CD4-positive, alpha-beta T cell treated with Interferon alpha-2 for 1 hour (primary cell): Measurements from ENCODE around the gene MESP1.
"Not testable (repeated sequence)": the region's sequence is repeated elsewhere in the genome, so short reads cannot be mapped to it uniquely, and the experiment has no call there.

Experiments
- DNase-seq, 2 donors: peaks; one replicate each; pipeline ENCODE4 v3.0.0-alpha.2; 2020 to 2022

Gene MESP1, protein sequence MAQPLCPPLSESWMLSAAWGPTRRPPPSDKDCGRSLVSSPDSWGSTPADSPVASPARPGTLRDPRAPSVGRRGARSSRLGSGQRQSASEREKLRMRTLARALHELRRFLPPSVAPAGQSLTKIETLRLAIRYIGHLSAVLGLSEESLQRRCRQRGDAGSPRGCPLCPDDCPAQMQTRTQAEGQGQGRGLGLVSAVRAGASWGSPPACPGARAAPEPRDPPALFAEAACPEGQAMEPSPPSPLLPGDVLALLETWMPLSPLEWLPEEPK

DNA sequence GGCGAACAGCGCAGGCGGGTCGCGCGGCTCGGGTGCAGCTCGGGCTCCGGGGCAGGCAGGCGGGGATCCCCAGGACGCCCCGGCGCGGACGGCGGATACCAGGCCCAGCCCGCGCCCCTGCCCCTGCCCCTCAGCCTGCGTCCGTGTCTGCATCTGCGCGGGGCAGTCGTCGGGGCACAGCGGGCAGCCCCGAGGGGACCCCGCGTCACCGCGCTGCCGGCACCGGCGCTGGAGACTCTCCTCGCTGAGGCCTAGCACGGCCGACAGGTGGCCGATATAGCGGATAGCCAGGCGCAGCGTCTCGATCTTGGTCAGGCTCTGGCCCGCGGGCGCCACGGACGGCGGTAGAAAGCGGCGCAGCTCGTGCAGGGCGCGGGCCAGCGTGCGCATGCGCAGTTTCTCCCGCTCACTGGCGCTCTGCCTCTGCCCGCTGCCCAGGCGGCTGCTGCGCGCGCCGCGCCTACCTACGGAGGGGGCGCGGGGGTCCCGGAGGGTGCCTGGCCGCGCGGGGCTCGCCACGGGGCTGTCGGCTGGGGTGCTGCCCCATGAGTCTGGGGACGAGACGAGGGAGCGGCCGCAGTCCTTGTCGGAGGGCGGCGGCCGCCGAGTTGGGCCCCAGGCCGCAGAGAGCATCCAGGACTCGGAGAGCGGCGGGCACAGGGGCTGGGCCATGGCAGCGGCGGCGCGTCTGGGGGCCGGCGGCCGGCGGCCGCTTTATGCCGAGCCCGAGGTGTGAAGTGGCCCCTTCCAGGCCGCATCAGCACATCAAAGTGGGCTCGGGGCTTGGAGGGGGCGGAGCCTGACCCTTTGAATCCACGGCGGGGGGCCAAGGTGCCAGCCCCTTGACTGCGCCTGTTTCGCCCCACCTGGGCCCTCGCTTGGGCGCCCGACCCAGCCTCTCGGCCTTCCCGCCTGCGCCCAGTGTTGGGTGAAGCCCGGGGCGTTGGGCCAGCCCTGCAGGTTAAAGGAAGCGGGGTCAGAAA is at the start of gene MESP1:
Gene MESP1 (minus strand): TSS at position 690 of the 983 bp plus-strand sequence. CDS start 18 bp downstream, at position 672.
- DNase-seq = peak; percentile 91 to 92

DNA sequence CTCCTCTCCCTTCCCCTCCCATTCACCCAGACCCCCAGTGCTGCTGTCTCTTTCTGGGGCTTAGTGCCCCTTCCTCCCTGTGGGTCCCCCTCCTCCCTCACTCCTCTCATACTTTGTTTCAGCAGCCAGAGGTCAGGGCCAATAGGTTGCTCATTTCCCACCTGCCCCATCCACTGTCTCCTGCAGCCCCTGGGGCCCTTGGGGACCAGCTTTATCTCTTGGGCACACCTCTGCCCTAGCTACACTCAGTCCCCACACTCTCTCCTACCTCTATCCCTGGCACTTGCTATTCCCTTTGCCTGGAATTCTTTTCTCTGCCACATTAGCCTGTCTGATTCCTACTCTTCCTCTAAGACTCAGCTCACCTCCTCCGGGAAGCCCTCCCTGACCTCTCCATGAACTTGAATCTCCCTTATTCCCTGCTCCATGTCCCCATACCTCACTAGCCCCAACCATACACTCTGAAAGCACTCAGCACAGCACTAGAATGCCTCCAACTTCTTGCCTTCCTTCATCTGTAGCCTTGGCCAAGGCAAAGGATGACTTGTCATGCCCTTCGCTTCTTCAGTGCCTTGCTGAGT is 49.0 kb upstream of the MESP1 start:
- no peak for DNase-seq

DNA sequence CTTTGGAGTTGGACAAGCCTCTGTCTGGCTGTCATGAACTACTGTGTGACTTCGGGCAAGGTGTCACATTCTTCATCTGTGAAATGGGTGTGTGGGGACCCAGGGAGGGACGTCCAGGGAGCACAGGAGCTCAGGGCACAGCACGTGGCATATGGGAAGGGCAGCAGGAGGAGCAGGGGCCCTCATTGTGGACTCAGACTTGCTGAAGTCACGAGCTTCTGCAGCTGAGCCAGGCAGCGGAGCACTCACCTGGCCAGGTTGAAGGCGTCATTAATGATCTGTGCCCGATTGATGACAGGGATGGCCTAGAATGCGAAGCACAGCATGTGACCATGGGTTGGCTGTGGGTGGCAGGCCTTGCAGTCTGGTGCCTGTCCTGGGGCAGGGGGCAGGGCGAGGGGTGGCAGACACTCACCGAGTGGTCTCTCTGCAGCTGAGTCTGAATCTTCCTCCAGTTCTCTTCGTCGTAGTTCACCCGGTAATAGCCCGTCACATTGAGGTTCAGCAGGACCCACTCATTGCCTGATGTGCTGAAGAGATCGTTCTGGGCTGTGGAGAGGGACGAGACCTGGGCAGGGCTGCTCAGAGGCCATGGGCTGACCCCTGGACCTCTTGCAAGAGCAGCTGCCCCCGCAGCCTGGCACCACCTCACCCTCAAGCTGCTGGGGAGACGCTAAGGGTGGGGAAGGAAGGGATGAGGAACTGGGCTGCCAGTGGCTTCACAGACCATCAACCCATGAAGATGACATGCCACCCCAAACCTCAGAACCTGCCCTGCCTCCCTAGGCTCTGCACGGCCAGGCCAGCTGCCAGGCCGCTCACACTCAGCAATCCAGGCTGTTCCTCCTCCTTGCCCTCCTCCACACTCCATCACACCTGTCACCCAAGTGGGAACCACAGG is 48.2 kb upstream of the MESP1 start:
- DNase-seq = no peak

DNA sequence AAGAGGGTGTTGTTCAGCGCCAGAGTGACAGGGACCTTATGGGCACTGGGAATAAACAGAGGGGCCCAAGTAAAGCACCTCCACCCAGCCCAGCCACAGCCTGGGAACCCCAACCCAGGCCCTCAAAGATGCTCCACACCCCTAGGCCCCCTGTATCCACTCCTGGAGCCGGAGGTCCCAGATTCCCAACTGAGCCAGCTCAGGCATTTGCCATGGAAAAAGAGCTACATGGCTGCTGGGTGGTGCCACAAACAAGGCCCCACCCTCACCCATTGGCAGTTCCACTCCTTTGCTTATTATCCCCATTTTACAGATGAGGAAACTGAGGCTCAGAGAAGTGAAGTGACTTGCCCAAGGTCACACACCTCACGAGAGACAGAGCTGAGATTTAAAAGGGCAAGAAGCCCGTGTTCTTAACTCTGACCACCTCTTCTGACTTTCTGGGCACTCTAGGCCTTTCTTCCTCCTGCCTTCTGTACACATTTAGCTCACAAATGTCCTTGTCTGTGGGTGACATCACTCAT is 46.7 kb upstream of the MESP1 start:
- DNase-seq = no peak

DNA sequence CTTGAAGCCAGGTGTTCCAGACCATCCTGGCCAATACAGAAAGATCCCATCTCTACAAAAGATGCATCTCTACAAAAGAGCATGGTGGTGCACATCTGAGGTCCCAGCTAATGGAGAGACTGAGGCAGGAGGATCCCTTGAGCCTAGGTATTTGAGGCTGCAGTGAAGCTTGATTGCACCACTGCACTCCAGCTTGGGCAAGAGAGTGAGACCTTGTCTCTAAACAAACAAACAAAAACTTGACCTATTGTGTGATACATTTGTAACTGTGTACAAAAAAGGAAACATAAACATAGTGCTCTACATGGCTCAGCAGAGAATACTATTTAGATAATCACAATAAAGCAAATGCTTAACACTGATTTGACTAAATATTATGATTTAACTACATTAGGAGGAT is 44.9 kb upstream of the MESP1 start:
- DNase-seq = no peak

DNA sequence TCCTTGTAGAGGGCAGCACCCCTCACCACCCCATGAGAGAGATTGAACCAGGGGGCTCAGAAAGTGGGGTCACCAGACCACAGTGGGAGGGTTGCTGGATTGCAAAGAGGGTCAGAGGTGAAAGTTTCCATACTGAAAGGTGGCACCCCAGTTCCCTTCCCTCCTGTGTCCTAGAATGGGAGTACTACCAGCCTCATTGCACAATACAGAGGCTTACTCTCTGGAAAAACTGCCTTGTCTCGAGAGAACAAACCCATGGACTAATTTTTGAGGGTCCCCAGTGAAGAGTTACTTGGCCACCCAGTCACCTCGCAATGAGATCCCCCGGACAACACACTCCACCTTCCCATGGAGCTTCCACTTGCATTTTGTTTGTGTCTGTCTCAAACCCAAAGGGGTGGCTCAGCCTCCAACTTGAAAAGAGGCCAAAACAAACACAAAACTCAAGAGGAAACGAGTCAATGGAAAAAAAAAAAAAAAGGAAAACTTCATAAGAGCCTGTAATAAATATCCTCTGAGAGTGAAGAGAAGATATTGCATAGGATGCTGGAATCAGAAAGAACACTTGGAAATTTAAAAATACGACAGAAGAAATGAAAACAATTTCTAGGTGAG is 43.7 kb upstream of the MESP1 start:
- no peak for DNase-seq

DNA sequence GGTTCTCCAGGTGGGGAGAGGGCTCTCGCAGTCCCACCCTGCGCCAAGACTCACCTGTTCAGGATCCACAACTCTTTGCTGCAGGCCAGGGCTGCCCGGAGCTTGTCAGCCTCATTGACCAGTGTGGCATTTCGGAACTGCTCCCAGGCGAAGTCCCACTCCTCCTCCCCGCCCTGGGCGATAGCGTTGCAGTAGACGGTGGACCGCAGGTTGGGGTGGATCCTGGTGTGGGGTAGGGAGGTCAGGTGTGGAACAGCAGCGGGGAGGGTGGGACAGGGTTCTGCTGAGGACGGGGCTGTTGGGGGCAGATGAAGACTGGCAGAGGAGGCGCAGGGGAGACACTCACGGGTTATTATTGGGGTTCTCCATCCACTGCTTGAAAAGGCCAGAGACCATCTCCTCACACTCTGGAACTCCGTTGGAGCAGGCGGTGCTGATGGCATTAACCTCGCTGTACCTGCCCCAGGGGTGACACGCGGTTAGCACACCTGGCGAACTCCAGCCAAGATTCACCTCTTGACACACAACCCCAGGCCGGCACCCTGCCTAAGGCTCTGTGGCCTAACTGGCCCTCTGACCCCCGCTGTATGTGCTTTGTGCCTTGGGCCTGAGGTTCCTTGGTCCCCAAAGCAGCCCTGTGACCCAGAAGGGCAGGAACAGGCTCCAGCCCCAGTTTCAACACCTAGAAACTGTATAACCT is 41.2 kb upstream of the MESP1 start:
- DNase-seq = no peak

DNA sequence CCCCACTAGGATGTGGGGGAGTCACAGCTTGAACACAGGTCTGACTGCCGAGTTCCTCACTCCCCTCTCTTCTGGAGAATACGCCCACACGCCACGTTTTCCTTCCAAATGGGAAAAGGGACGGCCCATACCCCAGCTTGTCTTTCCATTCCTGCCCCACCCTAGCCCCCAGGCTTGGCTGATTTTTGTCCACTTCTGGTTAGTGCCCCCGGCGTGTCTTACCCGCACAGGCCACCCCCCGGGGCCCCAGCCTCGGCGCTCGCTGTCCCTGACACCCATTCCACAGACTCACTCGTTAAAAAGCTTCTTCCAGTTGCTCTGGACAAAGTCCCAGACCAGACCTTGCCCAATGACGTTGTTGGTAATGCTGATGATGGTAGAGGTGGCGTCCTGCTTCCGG is 39.6 kb upstream of the MESP1 start:
- DNase-seq = no peak

DNA sequence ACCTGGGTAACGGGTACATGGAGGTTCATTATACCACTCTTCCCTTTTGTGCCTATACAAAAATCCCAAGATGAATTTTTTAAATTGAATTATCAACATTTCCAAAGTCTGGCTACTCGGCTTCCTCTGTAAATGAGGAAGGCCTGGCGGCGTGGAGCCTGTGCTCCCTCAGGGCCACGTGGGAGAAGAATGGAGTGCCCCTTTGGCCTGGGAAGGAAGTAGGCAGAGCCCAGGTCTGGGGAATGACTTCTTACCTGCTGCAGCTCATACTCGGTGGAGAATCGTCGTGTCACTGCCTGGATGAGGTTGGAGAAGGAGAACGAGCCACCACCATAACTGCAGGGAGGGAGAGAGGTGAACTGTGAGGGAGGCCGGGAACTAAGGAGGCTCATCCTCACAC is 39.2 kb upstream of the MESP1 start:
- no peak for DNase-seq

DNA sequence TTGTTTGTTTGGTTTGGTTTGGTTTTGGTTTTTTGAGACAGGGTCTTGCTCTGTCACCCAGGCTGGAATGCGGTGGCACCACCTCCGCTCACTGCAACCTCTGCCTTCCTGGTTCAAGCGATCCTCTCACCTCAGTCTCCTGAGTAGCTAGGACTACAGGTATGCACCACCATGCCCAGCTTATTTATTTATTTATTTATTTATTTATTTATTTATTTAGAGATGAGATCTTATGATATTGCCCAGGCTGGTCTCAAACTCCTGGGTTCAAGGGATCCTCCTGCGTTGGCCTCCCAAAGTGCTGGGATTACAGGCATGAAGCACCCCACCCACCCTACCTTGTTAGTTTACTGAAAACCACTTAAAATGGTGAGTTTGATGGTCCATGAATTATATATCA is 37.5 kb upstream of the MESP1 start:
- DNase-seq = not testable (repeated sequence)

DNA sequence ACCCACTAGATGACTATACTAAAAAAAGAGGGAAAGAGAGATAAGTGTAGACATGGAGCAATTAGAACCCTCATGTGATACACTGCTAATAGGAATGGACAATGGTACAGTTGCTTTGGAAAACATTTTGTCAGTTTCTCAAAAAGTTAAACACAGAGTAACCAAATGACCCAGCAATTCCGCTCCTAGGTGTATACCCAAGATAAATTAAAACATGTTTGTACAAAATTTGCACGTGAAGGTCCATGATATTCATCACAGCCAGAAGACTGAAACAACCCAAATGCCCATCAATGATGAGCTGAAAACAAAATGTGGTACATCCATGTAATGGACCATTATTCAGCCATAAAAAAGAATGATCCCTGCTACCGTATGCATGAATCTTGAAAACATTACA is 36.9 kb upstream of the MESP1 start:
- DNase-seq = no peak

DNA sequence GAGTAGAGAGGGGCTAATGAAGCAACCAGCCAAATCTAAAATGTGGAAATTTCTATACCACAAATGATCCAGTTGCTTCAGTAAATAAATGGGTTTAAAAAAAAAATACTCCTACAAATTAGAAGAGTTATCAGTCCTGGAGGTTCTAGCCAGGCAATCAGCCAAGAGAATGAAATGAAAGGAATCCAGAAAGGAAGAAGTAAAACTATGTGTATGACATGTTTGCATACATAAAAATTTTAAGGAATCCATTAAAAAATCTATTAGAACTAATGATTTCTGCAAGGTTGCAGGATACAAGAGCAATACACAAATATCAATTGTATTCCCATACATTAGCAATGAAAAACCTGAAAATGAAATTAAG is 34.7 kb upstream of the MESP1 start:
- DNase-seq = no peak

DNA sequence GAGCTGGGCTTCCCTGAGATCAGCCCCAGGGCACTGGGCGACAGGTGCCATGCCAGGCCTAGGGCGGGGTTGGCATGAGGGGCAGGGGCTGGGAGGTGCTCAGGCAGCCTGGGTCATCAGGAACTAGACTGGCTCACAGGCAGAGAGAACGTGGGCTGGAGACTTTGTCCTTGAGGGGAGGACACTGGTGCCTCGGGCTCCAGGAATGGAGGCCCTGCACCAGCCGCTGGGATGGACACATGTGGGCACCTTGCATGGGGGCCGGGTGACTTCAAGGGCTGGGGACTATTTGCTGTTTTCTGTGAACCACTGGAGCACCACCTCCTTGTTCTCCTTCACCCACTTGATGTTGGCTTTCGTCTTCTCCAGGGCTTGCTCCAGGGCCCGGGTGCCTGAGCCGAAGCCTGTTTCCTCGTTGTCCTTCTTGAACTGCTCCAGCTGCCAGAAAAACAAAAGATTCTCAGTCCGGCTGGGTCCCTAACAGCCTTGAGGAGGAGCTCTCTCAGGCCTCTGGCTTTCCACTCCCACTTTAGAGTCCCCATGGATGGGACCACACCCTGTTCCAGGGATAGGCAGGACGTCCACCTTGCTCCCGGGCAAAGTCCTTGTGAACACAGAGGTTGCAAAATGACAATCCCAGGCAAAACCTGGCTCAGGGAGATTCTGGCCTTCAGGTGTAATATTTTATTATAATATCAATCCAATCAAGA is 34.2 kb upstream of the MESP1 start:
- DNase-seq = no peak

DNA sequence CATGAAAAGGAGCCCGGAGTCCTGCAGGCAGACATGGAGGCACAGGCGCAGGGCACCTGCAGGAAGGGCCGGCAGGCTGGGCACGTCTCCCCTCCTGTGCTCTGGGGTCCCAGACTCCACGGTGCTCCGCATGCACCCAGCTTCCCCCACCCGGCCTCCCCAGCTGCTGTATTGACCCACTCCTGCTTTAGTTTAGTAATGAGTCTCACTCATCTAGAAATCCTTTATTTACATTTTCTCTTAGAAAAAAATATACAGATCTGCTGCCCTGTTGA is 33.6 kb upstream of the MESP1 start:
- DNase-seq = no peak

DNA sequence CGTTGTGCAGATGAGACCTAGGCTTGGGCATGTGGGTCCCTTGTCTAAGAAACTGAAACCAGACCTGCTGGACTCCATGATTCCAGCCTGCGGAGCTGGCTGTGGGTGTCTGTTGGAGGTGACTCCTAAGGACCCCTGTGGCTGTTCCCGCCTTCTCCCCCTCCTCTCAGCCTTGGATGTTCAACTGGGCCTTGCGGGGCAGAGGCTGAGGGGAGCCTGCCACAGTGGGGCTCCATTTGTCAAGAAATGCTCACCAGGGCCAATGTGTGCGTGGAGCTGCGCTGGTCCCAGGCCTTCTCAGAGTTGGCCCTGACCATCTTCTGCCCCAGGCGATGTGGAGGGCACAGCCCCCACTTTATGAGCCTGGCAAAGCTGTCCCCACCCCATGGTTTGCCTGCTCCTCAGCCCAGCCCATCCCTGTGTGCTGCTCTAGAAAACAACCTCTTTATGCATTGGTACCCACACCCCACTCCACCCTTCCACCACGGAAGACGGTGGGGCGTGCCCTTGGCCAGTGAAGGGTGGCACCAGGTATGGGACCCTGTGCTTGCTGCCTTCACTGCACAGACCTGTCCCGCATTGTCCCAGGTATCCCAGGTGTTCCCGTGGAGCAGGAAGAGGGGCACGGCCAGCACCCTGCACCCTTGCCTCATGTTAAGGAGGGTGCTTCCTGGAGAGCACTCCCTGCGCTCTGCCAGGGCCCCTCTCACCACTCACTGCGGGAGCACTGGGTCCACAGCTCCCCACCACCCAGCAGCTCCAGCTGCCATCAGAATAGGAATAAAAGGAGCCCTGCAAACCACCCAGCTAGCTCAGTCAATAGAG is 33.0 kb upstream of the MESP1 start:
- DNase-seq = no peak

DNA sequence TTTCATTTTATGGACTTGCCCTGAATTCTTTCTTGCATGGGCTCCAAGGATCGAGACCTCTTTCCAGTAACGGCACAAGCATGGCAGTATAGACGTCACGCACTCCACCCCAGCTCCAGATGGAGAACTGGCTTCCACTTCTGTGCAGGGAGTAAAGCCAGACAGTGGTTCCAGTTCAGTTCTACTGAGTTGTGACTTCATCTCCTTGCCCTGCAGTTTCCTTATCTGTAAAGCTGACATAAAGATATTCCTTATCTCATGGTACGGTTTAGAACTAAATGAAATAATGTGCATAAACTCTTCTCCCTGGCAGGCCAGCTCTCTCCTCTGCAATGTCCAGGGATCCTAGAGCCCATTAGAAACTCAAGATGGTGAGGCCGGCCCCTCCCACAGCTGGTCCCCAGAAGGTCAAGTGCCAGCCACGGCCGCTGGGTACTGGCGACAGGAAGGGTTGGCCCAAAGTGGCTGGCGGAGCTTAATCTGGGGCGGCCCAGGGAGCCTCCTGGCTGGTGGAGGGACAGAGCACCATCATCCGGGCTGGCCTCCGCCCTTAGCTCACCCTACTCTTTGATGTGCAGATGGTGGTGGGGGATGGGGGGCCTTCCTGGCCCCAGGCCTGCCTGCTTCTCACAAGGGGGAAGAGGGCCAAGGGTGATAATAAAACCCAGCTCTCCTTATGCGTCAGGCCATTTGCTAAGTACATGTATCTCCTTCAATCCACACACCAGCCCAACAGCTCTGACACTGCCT is 32.2 kb upstream of the MESP1 start:
- DNase-seq = no peak

DNA sequence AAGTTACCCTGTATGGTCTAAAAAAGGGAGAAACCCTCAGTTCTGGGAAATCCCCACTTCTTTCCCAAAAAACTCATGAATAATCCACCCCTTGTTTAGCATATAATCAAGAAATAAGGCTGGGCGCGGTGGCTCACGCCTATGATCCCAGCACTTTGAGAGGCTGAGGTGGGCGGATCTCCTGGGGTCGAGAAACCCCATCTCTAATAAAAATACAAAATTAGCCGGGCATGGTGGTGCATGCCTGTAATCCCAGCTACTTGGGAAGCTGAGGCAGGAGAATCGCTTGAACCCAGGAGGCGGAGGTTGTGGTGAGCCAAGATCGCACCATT is 31.5 kb upstream of the MESP1 start:
- DNase-seq = not testable (repeated sequence)

DNA sequence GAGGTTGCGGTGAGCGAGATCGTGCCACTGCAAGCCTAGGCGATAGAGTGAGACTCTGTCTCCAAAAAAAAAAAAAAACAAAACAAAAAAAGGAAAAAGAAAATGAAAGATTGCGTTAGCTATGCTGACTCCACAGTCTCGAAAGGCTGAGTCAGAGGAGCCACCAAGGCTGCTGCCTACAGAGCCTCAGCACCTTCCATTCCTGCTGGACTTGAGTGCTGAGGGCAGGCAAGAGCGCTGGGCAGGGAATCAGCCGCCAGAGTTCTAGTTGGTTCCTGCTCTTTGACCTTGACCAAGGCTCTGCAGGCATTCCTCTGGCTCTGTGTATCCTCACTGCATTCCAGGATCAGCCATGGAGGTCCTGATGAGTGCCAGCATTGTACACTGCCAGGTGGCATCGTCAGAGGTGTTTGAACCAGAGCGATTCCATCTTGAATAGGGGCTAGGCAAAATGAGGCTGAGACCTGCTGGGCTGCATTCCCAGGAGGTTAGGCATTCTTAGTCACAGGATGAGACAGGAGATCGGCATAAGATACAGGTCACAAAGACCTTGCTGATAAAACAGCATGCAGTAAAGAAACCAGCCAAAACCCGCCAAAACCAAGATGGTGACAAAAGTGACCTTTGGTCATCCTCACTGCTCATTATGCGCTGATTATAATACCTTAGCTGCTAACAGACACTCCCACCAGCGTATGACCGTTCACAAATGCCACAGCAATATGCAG is 31.0 kb upstream of the MESP1 start:
- DNase-seq = peak in 1 of 2 donors; percentile 37

DNA sequence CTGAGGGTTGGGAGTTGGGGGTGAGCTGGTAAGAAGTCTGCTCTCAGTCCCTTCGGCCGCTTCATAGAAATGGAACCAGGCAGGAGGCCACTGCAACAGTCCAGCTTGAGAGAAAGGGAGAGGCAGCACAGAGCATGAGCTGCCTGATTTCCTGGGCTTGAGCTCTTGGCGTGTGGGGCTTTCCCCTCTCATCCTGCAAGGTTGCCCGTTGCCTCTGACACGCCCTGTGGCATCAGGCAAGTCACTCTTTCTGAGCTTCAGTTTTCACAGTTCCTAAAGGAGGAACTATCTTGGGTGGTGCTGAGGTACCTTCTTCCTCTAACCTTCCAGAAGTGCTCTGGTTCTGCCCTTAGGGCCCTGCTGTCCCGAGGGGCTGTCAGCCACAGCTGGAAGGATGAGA is 30.0 kb upstream of the MESP1 start:
- DNase-seq = peak; percentile 14 to 61
